Central memory CD8-positive, alpha-beta T cell (primary cell): ENCODE measurements around the gene TNRC6C.

Experiments used
- ATAC-seq: fragments of 150-1000 bp; cut with Tn5 transposase; replicated peaks from 2 replicates; pipeline ENCODE4 v1.10.0; 2022; ENCODE audit warnings: mild to moderate bottlenecking, moderate FRiP score, moderate number of reproducible peaks; ENCODE audit not compliant: poor library complexity, severe bottlenecking; ENCODE audit errors: extremely low read depth
- DNase-seq, 2 donors: peaks; one replicate each; pipeline ENCODE4 v3.0.0; 2021; ENCODE audit warnings: low spot score in 2 of 2
- H3K27ac Mint-ChIP-seq: one replicate; pipeline ENCODE4 v1.8.0; 2022; ENCODE audit warnings: low read depth, mild to moderate bottlenecking, moderate library complexity, mixed read lengths
- H3K27me3 Mint-ChIP-seq: one replicate; pipeline ENCODE4 v1.8.0; 2022; ENCODE audit warnings: mixed read lengths
- H3K36me3 Mint-ChIP-seq: one replicate; pipeline ENCODE4 v1.8.0; 2022; ENCODE audit warnings: mild to moderate bottlenecking, moderate library complexity, mixed read lengths; ENCODE audit not compliant: insufficient read depth
- H3K4me1 Mint-ChIP-seq: one replicate; pipeline ENCODE4 v1.8.0; 2022; ENCODE audit warnings: mixed read lengths
- H3K4me3 Mint-ChIP-seq: one replicate; pipeline ENCODE4 v1.8.0; 2022; ENCODE audit warnings: mild to moderate bottlenecking, moderate library complexity, mixed read lengths
- H3K9me3 Mint-ChIP-seq: one replicate; pipeline ENCODE4 v1.8.0; 2022; ENCODE audit warnings: mixed read lengths

Gene TNRC6C

DNA sequence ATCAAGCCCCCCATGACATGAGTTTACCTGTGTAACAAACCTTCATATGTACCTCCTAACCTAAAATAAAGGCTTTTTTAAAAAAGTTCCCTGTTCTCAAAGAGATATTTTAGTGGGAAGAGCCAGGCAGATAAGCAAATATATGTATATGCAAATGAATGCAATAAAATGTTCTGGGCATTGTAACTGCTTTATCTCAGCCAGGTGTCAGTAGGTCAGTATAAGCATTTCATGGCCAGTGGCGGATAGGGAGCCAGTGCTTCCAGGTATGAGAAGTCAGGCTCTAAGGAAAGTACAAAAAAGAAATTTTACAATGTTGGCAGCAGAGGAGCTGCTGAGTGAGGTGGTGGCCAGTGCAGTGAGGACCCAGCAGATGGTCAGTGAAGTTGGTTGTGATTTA lies 53.9 kb downstream of the TNRC6C start:
- Mint-ChIP-seq H3K27ac (peak overlapping the region; percentile 4), H3K4me1 (peaks cover 19% of the 10 kb centered on the region), H3K36me3 (peaks cover 19% of the 10 kb centered on the region), H3K9me3 (no peaks in the 10 kb centered on the region), H3K27me3 (no peaks in the 10 kb centered on the region), H3K4me3 (no peak overlapping the region)
- ATAC-seq (no peak), DNase-seq (no peak)

GRCh38 chr17:78013683-78014467 lies 55.4 kb downstream of the TNRC6C start:
- Mint-ChIP-seq H3K27ac (no peak overlapping the region), H3K27me3 (no peaks in the 10 kb centered on the region), H3K4me1 (peaks cover 22% of the 10 kb centered on the region), H3K9me3 (no peaks in the 10 kb centered on the region), H3K4me3 (no peak overlapping the region), H3K36me3 (peaks cover 16% of the 10 kb centered on the region)
- peak in 1 of 2 donors; percentile 39 for DNase-seq
- peak; percentile 40 for ATAC-seq

- no peak overlapping the region for H3K4me3 Mint-ChIP-seq
- H3K27ac Mint-ChIP-seq, result no peak overlapping the region
- H3K4me1 Mint-ChIP-seq, result peaks cover 28% of the 10 kb centered on the region
- H3K27me3 Mint-ChIP-seq, result no peaks in the 10 kb centered on the region
- DNase-seq, result no peak
- no peaks in the 10 kb centered on the region for H3K9me3 Mint-ChIP-seq
- ATAC-seq, result no peak
- peaks cover 13% of the 10 kb centered on the region for H3K36me3 Mint-ChIP-seq
Observed at GRCh38 chr17:78014646-78015045, 56.1 kb downstream of the TNRC6C start.

GRCh38 chr17:78016852-78017251 lies 58.3 kb downstream of the TNRC6C start:
- Mint-ChIP-seq H3K36me3 (peaks cover 12% of the 10 kb centered on the region), H3K4me3 (no peak overlapping the region), H3K27ac (no peak overlapping the region), H3K4me1 (peaks cover 40% of the 10 kb centered on the region), H3K27me3 (no peaks in the 10 kb centered on the region), H3K9me3 (no peaks in the 10 kb centered on the region)
- DNase-seq (no peak), ATAC-seq (no peak)

DNA sequence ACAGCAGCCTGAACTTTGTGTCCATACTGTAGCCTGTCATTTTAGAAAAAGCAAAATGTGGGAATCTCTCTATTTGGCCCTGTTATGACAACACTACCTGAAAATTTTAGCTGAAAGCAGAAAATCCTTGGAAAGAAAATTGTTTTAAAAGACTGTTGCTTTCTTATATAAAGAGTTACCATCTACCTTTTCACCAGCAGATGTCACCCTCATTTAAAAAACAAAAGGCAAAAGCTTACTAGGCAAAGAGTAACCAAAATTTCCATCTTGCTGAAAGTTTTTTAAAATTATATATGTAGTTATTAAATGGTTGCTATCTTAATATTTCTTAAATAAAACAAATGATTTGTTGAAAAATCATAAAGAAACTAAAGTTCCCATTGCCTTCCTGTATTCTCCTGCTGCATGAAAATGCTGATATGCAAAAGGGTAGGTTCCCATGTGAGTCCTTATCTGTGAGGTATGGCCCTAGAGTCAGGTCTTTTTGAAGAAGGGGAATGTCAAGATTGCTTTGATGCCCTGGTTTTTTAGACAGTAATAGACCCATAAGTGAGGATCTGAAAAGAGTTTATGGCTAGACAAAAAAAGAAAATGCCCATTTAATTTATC lies 61.0 kb downstream of the TNRC6C start:
- Mint-ChIP-seq H3K36me3 (peaks cover 6% of the 10 kb centered on the region), H3K27ac (no peak overlapping the region), H3K4me1 (peaks cover 26% of the 10 kb centered on the region), H3K9me3 (no peaks in the 10 kb centered on the region), H3K27me3 (no peaks in the 10 kb centered on the region), H3K4me3 (no peak overlapping the region)
- no peak for ATAC-seq
- no peak for DNase-seq

GRCh38 chr17:78019976-78020716 lies 61.6 kb downstream of the TNRC6C start:
- Mint-ChIP-seq H3K27me3 (no peaks in the 10 kb centered on the region), H3K4me3 (peak overlapping the region; percentile 36)

DNA sequence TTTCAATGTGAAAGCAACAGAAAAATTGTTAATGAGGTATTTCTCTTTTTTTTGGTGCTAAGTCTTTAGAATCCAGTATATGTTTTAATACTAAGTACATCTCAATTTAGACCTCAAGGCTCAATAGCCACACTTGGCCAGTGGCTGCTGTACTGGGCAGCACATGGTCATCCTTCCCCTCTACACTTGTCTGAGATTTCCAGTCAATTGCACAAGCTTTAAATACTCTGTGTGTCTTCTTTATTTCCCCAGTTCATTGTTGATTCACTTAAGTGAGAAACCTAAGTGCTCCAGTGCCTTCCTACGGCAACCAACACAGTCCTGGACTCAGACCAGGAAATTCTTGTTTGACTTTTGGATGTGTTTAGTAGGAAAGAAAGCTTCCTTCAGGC lies 62.2 kb downstream of the TNRC6C start:
- peak overlapping the region; percentile 32 for H3K27ac Mint-ChIP-seq
- ATAC-seq (no peak), DNase-seq (no peak)
- peaks cover 9% of the 10 kb centered on the region for H3K36me3 Mint-ChIP-seq
- no peaks in the 10 kb centered on the region for H3K9me3 Mint-ChIP-seq
- peak overlapping the region; percentile 36 for H3K4me3 Mint-ChIP-seq
- peaks cover 26% of the 10 kb centered on the region for H3K4me1 Mint-ChIP-seq
- H3K27me3 Mint-ChIP-seq, result no peaks in the 10 kb centered on the region

More at GRCh38 chr17:78019976-78020716, 61.6 kb downstream of the TNRC6C start:
- no peak for DNase-seq
- Mint-ChIP-seq H3K27ac (peak overlapping the region; percentile 32), H3K36me3 (peaks cover 9% of the 10 kb centered on the region), H3K9me3 (no peaks in the 10 kb centered on the region), H3K4me1 (peaks cover 26% of the 10 kb centered on the region)
- ATAC-seq, result no peak

- DNase-seq (no peak), ATAC-seq (no peak)
- peaks cover 40% of the 10 kb centered on the region for H3K4me1 Mint-ChIP-seq
- H3K27me3 Mint-ChIP-seq, result no peaks in the 10 kb centered on the region
- H3K36me3 Mint-ChIP-seq, result peaks cover 14% of the 10 kb centered on the region
- no peak overlapping the region for H3K4me3 Mint-ChIP-seq
- no peak overlapping the region for H3K27ac Mint-ChIP-seq
- H3K9me3 Mint-ChIP-seq, result no peaks in the 10 kb centered on the region
Observed at GRCh38 chr17:78022425-78022824, 63.9 kb downstream of the TNRC6C start.

GRCh38 chr17:78023042-78023441 lies 64.5 kb downstream of the TNRC6C start:
- Mint-ChIP-seq H3K27ac (no peak overlapping the region), H3K36me3 (peaks cover 14% of the 10 kb centered on the region), H3K9me3 (no peaks in the 10 kb centered on the region), H3K4me1 (peaks cover 46% of the 10 kb centered on the region), H3K4me3 (no peak overlapping the region), H3K27me3 (no peaks in the 10 kb centered on the region)
- no peak for DNase-seq
- no peak for ATAC-seq

- Mint-ChIP-seq H3K36me3 (peaks cover 17% of the 10 kb centered on the region), H3K4me3 (no peak overlapping the region), H3K4me1 (peaks cover 25% of the 10 kb centered on the region), H3K9me3 (no peaks in the 10 kb centered on the region), H3K27me3 (no peaks in the 10 kb centered on the region), H3K27ac (peak overlapping the region; percentile 39)
- ATAC-seq (no peak), DNase-seq (no peak)
Observed at GRCh38 chr17:78026381-78026780, 67.9 kb downstream of the TNRC6C start.

DNA sequence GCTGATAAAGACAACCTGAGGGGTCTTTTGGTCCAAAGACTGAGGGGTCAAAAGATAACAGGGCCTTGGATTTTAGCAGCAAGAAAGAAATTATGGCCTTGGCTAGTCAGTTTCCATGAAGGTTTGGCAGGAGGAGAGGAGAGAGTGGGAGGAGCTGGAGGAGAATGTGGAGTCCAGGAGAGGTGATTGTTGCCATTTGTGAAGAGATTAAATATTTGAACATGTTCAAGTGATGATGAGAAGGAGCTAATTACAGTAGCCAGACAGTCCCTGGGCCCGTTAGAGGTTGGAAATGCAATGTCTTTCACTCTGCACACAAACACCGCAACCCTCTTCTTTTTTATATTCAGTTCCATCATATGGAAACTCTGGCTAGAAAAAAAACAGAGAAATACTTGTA lies 68.6 kb downstream of the TNRC6C start:
- peak overlapping the region; percentile 39 for H3K27ac Mint-ChIP-seq
- peaks cover 27% of the 10 kb centered on the region for H3K4me1 Mint-ChIP-seq
- no peaks in the 10 kb centered on the region for H3K27me3 Mint-ChIP-seq
- H3K9me3 Mint-ChIP-seq, result no peaks in the 10 kb centered on the region
- no peak for ATAC-seq
- no peak overlapping the region for H3K4me3 Mint-ChIP-seq
- H3K36me3 Mint-ChIP-seq, result peaks cover 22% of the 10 kb centered on the region
- no peak for DNase-seq

- peaks cover 33% of the 10 kb centered on the region for H3K4me1 Mint-ChIP-seq
- no peak for DNase-seq
- H3K9me3 Mint-ChIP-seq, result no peaks in the 10 kb centered on the region
- no peaks in the 10 kb centered on the region for H3K27me3 Mint-ChIP-seq
- no peak overlapping the region for H3K27ac Mint-ChIP-seq
- no peak overlapping the region for H3K4me3 Mint-ChIP-seq
- peaks cover 36% of the 10 kb centered on the region for H3K36me3 Mint-ChIP-seq
- no peak for ATAC-seq
Observed at GRCh38 chr17:78029697-78030096, 71.2 kb downstream of the TNRC6C start.
